ENCODE measurements around the gene NOP9. TPM values are rescaled to one million over a fixed set of nuclear protein-coding genes. Genes with fewer than 3 reads are reported as not detected.

NOP9 gene
- total RNA-seq, 4 donors from 2014 or later: 13.9 to 22.2 (median 17.8) TPM

- no peak for DNase-seq (ENCODE audit: low spot score)
These were observed 29.5 kb downstream of the NOP9 start for GRCh38 chr14:24329073-24329663.

GRCh38 chr14:24329736-24330135 lies 30.1 kb downstream of the NOP9 start:
- peak; percentile 6 for ATAC-seq (ENCODE audit: low FRiP score)
- DNase-seq (ENCODE audit: low spot score): no peak
- no peak for TF ChIP-seq CTCF (IDR thresholded peaks at IDR 0.05)

More at GRCh38 chr14:24329073-24329663, 29.5 kb downstream of the NOP9 start:
- TF ChIP-seq CTCF (IDR thresholded peaks at IDR 0.05): no peak
- no peak for ATAC-seq (ENCODE audit: low FRiP score)

GRCh38 chr14:24330973-24331674 lies 31.5 kb downstream of the NOP9 start:
- no peak for ATAC-seq (ENCODE audit: low FRiP score)
- DNase-seq (ENCODE audit: low spot score): no peak
- TF ChIP-seq CTCF (IDR thresholded peaks at IDR 0.05): no peak

- ATAC-seq (ENCODE audit: low FRiP score) (no peak), DNase-seq (ENCODE audit: low spot score) (no peak)
- no peak for TF ChIP-seq CTCF (IDR thresholded peaks at IDR 0.05)
These were observed 32.1 kb downstream of the NOP9 start for GRCh38 chr14:24331731-24332267.

- no peak for DNase-seq (ENCODE audit: low spot score)
- TF ChIP-seq CTCF (IDR thresholded peaks at IDR 0.05): peak in 1 of 3 donors; percentile 33
- peak; percentile 37 for ATAC-seq (ENCODE audit: low FRiP score)
These were observed 32.8 kb downstream of the NOP9 start for GRCh38 chr14:24332268-24332993.

- no peak for TF ChIP-seq CTCF (IDR thresholded peaks at IDR 0.05)
- no peak for ATAC-seq (ENCODE audit: low FRiP score)
- DNase-seq (ENCODE audit: low spot score): no peak
These were observed 35.0 kb downstream of the NOP9 start, which contains the start of gene ADCY4 for GRCh38 chr14:24334431-24335291. TSS of gene ADCY4 (minus strand) at chr14:24335071. CDS start at chr14:24334652, 419 bp downstream.

All from omental fat pad (tissue), 4 donors.